ENCODE measurements around the gene NPHS1. TPM values are rescaled to one million over a fixed set of nuclear protein-coding genes. Genes with fewer than 3 reads are reported as not detected.

The NPHS1 gene
- total RNA-seq, 2 experiments from 2014 or later, result not detected

DNA sequence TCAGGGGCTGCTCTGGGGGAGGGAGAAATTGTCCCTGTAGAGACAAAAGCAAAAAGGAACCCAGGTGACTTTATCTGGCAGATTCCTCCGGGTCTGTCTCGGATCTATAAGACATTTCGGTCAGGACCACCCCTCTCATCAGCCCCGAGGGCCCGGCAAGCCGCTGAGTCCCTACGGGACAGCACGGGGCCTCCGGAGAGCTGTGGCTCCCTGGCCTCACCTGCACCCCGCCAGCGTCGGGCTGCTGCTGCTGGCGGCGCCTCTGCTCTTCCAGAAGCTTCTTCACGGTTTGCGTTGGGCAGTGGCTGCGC lies 46.1 kb upstream of the NPHS1 start:
- Mint-ChIP-seq H3K27ac (peak overlapping the region; percentile 92), H3K36me3 (ENCODE audit: low read depth) (peaks cover 58% of the 10 kb centered on the region)
- intact Hi-C loops (cut with DNase I, micrococcal nuclease), result no loop called here

GRCh38 chr19:35897706-35898451 lies 45.6 kb upstream of the NPHS1 start:
- H3K4me3 ChIP-seq (ENCODE audit: low read length), result peak overlapping the region; percentile 99
- no peaks in the 10 kb centered on the region for H3K9me3 ChIP-seq (ENCODE audit: control insufficient read depth in 1 of 2, insufficient read depth in 1 of 2, low read length in 2 of 2)
- ATAC-seq (ENCODE audit: poor library complexity) (no peak), DNase-seq (peak in 1 of 14 experiments; percentile 20)
- H3K27ac ChIP-seq (ENCODE audit: low read depth in 1 of 2, low read length in 2 of 2), result peak overlapping the region; percentile 100
- H3K4me1 Mint-ChIP-seq (ENCODE audit: low read depth), result peaks cover 41% of the 10 kb centered on the region
- H3K27me3 Mint-ChIP-seq, result no peaks in the 10 kb centered on the region
- peak overlapping the region; percentile 92 for H3K27ac Mint-ChIP-seq
- TF ChIP-seq, protein P1, sequence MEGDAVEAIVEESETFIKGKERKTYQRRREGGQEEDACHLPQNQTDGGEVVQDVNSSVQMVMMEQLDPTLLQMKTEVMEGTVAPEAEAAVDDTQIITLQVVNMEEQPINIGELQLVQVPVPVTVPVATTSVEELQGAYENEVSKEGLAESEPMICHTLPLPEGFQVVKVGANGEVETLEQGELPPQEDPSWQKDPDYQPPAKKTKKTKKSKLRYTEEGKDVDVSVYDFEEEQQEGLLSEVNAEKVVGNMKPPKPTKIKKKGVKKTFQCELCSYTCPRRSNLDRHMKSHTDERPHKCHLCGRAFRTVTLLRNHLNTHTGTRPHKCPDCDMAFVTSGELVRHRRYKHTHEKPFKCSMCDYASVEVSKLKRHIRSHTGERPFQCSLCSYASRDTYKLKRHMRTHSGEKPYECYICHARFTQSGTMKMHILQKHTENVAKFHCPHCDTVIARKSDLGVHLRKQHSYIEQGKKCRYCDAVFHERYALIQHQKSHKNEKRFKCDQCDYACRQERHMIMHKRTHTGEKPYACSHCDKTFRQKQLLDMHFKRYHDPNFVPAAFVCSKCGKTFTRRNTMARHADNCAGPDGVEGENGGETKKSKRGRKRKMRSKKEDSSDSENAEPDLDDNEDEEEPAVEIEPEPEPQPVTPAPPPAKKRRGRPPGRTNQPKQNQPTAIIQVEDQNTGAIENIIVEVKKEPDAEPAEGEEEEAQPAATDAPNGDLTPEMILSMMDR (IDR thresholded peaks at IDR 0.05), result no peak
- H3K4me3 Mint-ChIP-seq, result peak overlapping the region; percentile 98
- no peaks in the 10 kb centered on the region for H3K27me3 ChIP-seq (ENCODE audit: control insufficient read depth in 1 of 2, insufficient read depth in 2 of 2, low read length in 2 of 2)
- no peaks in the 10 kb centered on the region for H3K9me3 Mint-ChIP-seq
- peaks cover 62% of the 10 kb centered on the region for H3K36me3 Mint-ChIP-seq (ENCODE audit: low read depth)
- ChIA-PET POLR2A (interaction anchor here (1.0 to 1.4 kb wide), 4 partner anchors 15 to 56 kb away, joined by 3 to 15 read pairs (median 4); no protein-coding TSS in a partner anchor), CTCF (interaction anchor here (1.1 to 1.8 kb wide), 2 partner anchors 16 to 34 kb away, joined by 4 to 5 read pairs; no protein-coding TSS in a partner anchor)
- H3K36me3 ChIP-seq (ENCODE audit: insufficient read depth, low read length), result peaks cover 49% of the 10 kb centered on the region
- H3K4me1 ChIP-seq (ENCODE audit: insufficient read depth, low read length), result peaks cover 62% of the 10 kb centered on the region
- intact Hi-C loops (cut with DNase I, micrococcal nuclease), result no loop called here

More for the DNA sequence above, 46.1 kb upstream of the NPHS1 start:
- Histone ChIP-seq H3K9me3 (ENCODE audit: control insufficient read depth in 1 of 2, insufficient read depth in 1 of 2, low read length in 2 of 2) (no peaks in the 10 kb centered on the region), H3K4me3 (ENCODE audit: low read length) (peak overlapping the region; percentile 99), H3K27me3 (ENCODE audit: control insufficient read depth in 1 of 2, insufficient read depth in 2 of 2, low read length in 2 of 2) (no peaks in the 10 kb centered on the region), H3K4me1 (ENCODE audit: insufficient read depth, low read length) (peaks cover 67% of the 10 kb centered on the region), H3K36me3 (ENCODE audit: insufficient read depth, low read length) (peaks cover 43% of the 10 kb centered on the region), H3K27ac (ENCODE audit: low read depth in 1 of 2, low read length in 2 of 2) (peak overlapping the region; percentile 100)
- POLR2A ChIA-PET, result interaction anchor here (1.0 to 1.4 kb wide), 4 partner anchors 15 to 55 kb away, joined by 3 to 15 read pairs (median 4); no protein-coding TSS in a partner anchor
- ATAC-seq (ENCODE audit: poor library complexity) (no peak), DNase-seq (no peak)
- TF ChIP-seq, protein P1 (IDR thresholded peaks at IDR 0.05), result no peak
- Mint-ChIP-seq H3K27me3 (no peaks in the 10 kb centered on the region), H3K4me1 (ENCODE audit: low read depth) (peaks cover 47% of the 10 kb centered on the region), H3K4me3 (peak overlapping the region; percentile 98), H3K9me3 (no peaks in the 10 kb centered on the region)
- CTCF ChIA-PET, result interaction anchor here (1.1 to 1.8 kb wide), 2 partner anchors 16 to 34 kb away, joined by 4 to 5 read pairs; no protein-coding TSS in a partner anchor

DNA sequence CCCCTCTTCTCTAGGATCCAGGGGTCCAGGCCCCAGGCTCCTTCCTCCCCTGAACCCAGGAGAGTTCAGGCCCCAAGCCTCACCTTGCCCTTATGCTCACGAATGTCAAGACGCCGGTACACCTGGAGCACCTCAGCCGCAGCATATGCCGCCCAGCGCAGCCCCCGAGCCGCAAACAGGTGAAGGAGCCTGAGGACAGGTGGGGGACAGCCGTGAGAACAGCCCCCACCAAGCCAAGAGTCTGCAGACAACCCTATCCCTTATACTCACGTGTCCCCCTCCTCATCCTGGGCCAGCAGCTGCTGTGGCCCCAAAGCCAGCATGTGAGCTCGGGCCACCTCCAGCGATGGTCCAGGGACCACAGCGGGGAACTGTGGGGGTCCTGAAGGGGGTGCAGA lies 44.3 kb upstream of the NPHS1 start:
- ChIA-PET POLR2A (interaction anchor here (0.6 kb wide), 1 partner anchor 32 kb away, joined by 3 read pairs; no protein-coding TSS in a partner anchor), CTCF (no interaction called here)
- Mint-ChIP-seq H3K36me3 (ENCODE audit: low read depth) (peaks cover 63% of the 10 kb centered on the region), H3K9me3 (no peaks in the 10 kb centered on the region), H3K4me3 (peak overlapping the region; percentile 30), H3K27ac (peak overlapping the region; percentile 92), H3K27me3 (no peaks in the 10 kb centered on the region), H3K4me1 (ENCODE audit: low read depth) (peaks cover 34% of the 10 kb centered on the region)
- peaks cover 49% of the 10 kb centered on the region for H3K4me1 ChIP-seq (ENCODE audit: insufficient read depth, low read length)
- no peak overlapping the region for H3K4me3 ChIP-seq (ENCODE audit: low read length)
- H3K9me3 ChIP-seq (ENCODE audit: control insufficient read depth in 1 of 2, insufficient read depth in 1 of 2, low read length in 2 of 2), result no peaks in the 10 kb centered on the region
- TF ChIP-seq, protein P1 (IDR thresholded peaks at IDR 0.05), result no peak
- ATAC-seq (ENCODE audit: poor library complexity), result no peak
- peaks cover 60% of the 10 kb centered on the region for H3K36me3 ChIP-seq (ENCODE audit: insufficient read depth, low read length)
- no peak for DNase-seq
- intact Hi-C loops (cut with DNase I, micrococcal nuclease), result loop anchor here in 1 of 2 experiments (1.0 kb wide), 1 partner anchor 14 kb away; no protein-coding TSS in a partner anchor
- H3K27me3 ChIP-seq (ENCODE audit: control insufficient read depth in 1 of 2, insufficient read depth in 2 of 2, low read length in 2 of 2), result no peaks in the 10 kb centered on the region
- peak overlapping the region; percentile 53 to 100 for H3K27ac ChIP-seq (ENCODE audit: low read depth in 1 of 2, low read length in 2 of 2)
